NOMO-1 (cell line): ENCODE measurements around the gene SH3RF1.

Experiments used
- DNase-seq, 2 experiments: peaks; one replicate each; lab custom pipeline; 2025; ENCODE audit not compliant: unreplicated experiment in 2 of 2; lab: John Stamatoyannopoulos, UW

The SH3RF1 gene

GRCh38 chr4:169079942-169080827, 190.6 kb downstream of the SH3RF1 start:
- peak; percentile 38 to 77 for DNase-seq

GRCh38 chr4:169074117-169074516, 196.6 kb downstream of the SH3RF1 start:
- no peak for DNase-seq

GRCh38 chr4:169071747-169072146, 199.0 kb downstream of the SH3RF1 start:
- DNase-seq = no peak

- no peak for DNase-seq
Observed at GRCh38 chr4:169070895-169071218, 199.9 kb downstream of the SH3RF1 start.

GRCh38 chr4:169070071-169070894, 200.5 kb downstream of the SH3RF1 start:
- DNase-seq = no peak

GRCh38 chr4:169068423-169068822, 202.3 kb downstream of the SH3RF1 start:
- no peak for DNase-seq

- DNase-seq = no peak
Observed at GRCh38 chr4:169066934-169067333, 203.8 kb downstream of the SH3RF1 start.

GRCh38 chr4:169064296-169064695, 206.5 kb downstream of the SH3RF1 start:
- DNase-seq = no peak

GRCh38 chr4:169063441-169063840, 207.3 kb downstream of the SH3RF1 start:
- DNase-seq = no peak

GRCh38 chr4:169062897-169063244, 207.9 kb downstream of the SH3RF1 start:
- DNase-seq = no peak

- no peak for DNase-seq
Observed at GRCh38 chr4:169061386-169061785, 209.4 kb downstream of the SH3RF1 start.

- DNase-seq = no peak
Observed at GRCh38 chr4:169060391-169061091, 210.2 kb downstream of the SH3RF1 start.

GRCh38 chr4:169059306-169060211, 211.2 kb downstream of the SH3RF1 start:
- DNase-seq = no peak

- no peak for DNase-seq
Observed at GRCh38 chr4:169058312-169058711, 212.4 kb downstream of the SH3RF1 start.

GRCh38 chr4:169054879-169055278, 215.9 kb downstream of the SH3RF1 start:
- DNase-seq = no peak

GRCh38 chr4:169052594-169052945, 218.2 kb downstream of the SH3RF1 start:
- no peak for DNase-seq

GRCh38 chr4:169051761-169052593, 218.8 kb downstream of the SH3RF1 start:
- no peak for DNase-seq

GRCh38 chr4:169050881-169051760, 219.6 kb downstream of the SH3RF1 start:
- DNase-seq = no peak

- no peak for DNase-seq
Observed at GRCh38 chr4:169050284-169050683, 220.5 kb downstream of the SH3RF1 start.
